Measurements from ENCODE around the gene RNF151.

GRCh38 chr16:1987198-1987597 lies 20.5 kb downstream of the RNF151 start:
- TF ChIP-seq POLR2A (IDR thresholded peaks at IDR 0.05) (no peak), CTCF (IDR thresholded peaks at IDR 0.05) (no peak)

All from transverse colon (tissue), 3 donors.